Measurements from ENCODE around the gene DBP. TPM values are rescaled to one million over a fixed set of nuclear protein-coding genes. Genes with fewer than 3 reads are reported as not detected.

The DBP gene
- total and polyA plus RNA-seq, 2 of the 13 experiments (the other 11 are each of a cell fraction or from before 2014, with no cell fraction given), result 1.7 to 5.8 TPM

GRCh38 chr19:48637449-48637947, 319 bp upstream of the DBP start (continued):
- TF ChIP-seq CERS6 (CRISPR knock-in tag; IDR thresholded peaks at IDR 0.05) (no peak), ELK4 (CRISPR knock-in tag; IDR thresholded peaks at IDR 0.05; ENCODE audit: borderline replicate concordance) (no peak), ZNF737 (CRISPR knock-in tag; IDR thresholded peaks at IDR 0.05; ENCODE audit: borderline replicate concordance) (no peak), ARID2 (CRISPR knock-in tag; IDR thresholded peaks at IDR 0.05; ENCODE audit: borderline replicate concordance) (no peak), ZIK1 (CRISPR knock-in tag; IDR thresholded peaks at IDR 0.05; ENCODE audit: borderline replicate concordance, low read depth) (peak; percentile 85), NFATC3 (CRISPR knock-in tag; IDR thresholded peaks at IDR 0.05) (no peak; the same call in 1 of the 2 replicates), BHLHE40 (IDR thresholded peaks at IDR 0.05; ENCODE audit: low read length) (peak; percentile 79), RCOR2 (CRISPR knock-in tag; IDR thresholded peaks at IDR 0.05) (no peak), TAF1 (CRISPR knock-in tag; IDR thresholded peaks at IDR 0.05) (peak; percentile 35; the same call in 1 of the 2 replicates), ZSCAN22 (CRISPR knock-in tag; IDR thresholded peaks at IDR 0.05) (peak; percentile 71; the same call in 1 of the 2 replicates), ZSCAN20 (CRISPR knock-in tag; IDR thresholded peaks at IDR 0.05; ENCODE audit: borderline replicate concordance) (no peak), HMGXB4 (CRISPR knock-in tag; IDR thresholded peaks at IDR 0.05; ENCODE audit: borderline replicate concordance in 1 of 2, low read depth in 1 of 2) (peak in 1 of 2 experiments; percentile 57; a peak in 2 of 4 replicates), ZNF383 (CRISPR knock-in tag; IDR thresholded peaks at IDR 0.05; ENCODE audit: borderline replicate concordance) (no peak), KDM4B (CRISPR knock-in tag; IDR thresholded peaks at IDR 0.05) (no peak; the same call in 1 of the 2 replicates), ATRX (CRISPR knock-in tag; IDR thresholded peaks at IDR 0.05; ENCODE audit: borderline replicate concordance) (no peak), MXD1 (CRISPR knock-in tag; IDR thresholded peaks at IDR 0.05) (peak; percentile 75; the same call in 1 of the 2 replicates)
- TF ChIP-seq, protein P1, sequence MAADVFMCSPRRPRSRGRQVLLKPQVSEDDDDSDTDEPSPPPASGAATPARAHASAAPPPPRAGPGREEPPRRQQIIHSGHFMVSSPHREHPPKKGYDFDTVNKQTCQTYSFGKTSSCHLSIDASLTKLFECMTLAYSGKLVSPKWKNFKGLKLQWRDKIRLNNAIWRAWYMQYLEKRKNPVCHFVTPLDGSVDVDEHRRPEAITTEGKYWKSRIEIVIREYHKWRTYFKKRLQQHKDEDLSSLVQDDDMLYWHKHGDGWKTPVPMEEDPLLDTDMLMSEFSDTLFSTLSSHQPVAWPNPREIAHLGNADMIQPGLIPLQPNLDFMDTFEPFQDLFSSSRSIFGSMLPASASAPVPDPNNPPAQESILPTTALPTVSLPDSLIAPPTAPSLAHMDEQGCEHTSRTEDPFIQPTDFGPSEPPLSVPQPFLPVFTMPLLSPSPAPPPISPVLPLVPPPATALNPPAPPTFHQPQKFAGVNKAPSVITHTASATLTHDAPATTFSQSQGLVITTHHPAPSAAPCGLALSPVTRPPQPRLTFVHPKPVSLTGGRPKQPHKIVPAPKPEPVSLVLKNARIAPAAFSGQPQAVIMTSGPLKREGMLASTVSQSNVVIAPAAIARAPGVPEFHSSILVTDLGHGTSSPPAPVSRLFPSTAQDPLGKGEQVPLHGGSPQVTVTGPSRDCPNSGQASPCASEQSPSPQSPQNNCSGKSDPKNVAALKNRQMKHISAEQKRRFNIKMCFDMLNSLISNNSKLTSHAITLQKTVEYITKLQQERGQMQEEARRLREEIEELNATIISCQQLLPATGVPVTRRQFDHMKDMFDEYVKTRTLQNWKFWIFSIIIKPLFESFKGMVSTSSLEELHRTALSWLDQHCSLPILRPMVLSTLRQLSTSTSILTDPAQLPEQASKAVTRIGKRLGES (CRISPR knock-in tag; IDR thresholded peaks at IDR 0.05; ENCODE audit: borderline replicate concordance), result no peak

Measured in HepG2 (cell line).